GM06990 (cell line): ENCODE results near the gene ZBTB38.

Source experiments
- DNase-seq: peaks from one replicate; pipeline ENCODE4 v3.0.0-alpha.2; 2011; ENCODE audit not compliant: insufficient read length; ENCODE audit errors: extremely low read depth
- H3K27me3 ChIP-seq: replicated peaks from 2 replicates; pipeline ENCODE4 v1.6.0; 2011; ENCODE audit warnings: low read length; ENCODE audit not compliant: control insufficient read depth, insufficient read depth
- H3K36me3 ChIP-seq: 2 replicates; pipeline ENCODE4 v1.5.1; 2011; ENCODE audit warnings: low read length; ENCODE audit not compliant: control insufficient read depth, insufficient read depth
- H3K4me3 ChIP-seq: replicated peaks from 2 replicates; pipeline ENCODE4 v1.5.1; 2011; ENCODE audit warnings: low read depth, mild to moderate bottlenecking, control low read depth, low read length
- CTCF ChIP-seq: IDR thresholded peaks from 2 replicates; pipeline ENCODE4 v1.5.1; 2011; ENCODE audit warnings: low read length, control low read depth, mild to moderate bottlenecking, inconsistent platforms; ENCODE audit not compliant: insufficient read depth, poor library complexity, severe bottlenecking

Gene ZBTB38

DNA sequence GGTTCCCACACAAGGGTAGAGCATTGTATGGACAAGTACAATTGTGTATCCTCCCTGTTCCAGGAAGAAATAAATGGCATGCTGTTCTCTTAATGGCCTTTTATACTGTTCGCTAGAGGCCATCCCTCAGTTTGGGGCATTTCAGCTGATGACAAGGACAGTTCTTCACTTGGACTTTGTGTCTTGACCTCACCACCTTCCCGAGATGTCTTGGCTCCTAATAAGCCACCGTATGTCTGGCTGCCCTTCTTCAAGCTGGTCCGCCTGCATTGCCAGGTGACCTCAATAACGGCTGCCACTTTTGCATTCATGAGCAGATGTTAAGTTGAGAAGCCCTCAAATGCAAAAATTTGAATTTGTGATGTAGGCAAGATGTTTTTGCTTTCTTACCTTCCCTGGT lies 24.1 kb downstream of the ZBTB38 start:
- Histone ChIP-seq H3K27me3 (no peaks in the 10 kb centered on the region), H3K4me3 (no peak overlapping the region), H3K36me3 (peaks cover 20% of the 10 kb centered on the region)
- DNase-seq, result no peak
- TF ChIP-seq CTCF, result no peak

- H3K27me3 ChIP-seq, result no peaks in the 10 kb centered on the region
- H3K36me3 ChIP-seq, result peaks cover 20% of the 10 kb centered on the region
- no peak for DNase-seq
- TF ChIP-seq CTCF, result no peak
- no peak overlapping the region for H3K4me3 ChIP-seq
Observed at GRCh38 chr3:141392897-141393734, 24.8 kb downstream of the ZBTB38 start.

DNA sequence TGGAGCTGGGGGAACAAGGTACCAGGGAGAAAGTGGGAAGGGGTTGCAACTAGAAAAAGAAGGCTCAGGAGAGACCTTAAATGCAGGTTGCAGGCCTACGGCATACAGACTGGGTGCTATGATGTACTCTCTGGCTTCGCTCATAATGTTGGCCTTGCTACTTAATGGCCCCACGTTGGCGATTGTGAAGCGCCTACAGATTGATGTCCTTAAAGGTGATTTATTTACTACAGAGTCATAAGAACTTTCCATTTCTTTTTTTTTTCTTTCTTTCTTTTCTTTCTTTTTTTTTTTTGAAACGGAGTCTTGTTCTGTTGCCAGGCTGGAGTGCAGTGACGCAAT lies 25.4 kb downstream of the ZBTB38 start:
- Histone ChIP-seq H3K36me3 (peaks cover 20% of the 10 kb centered on the region), H3K4me3 (no peak overlapping the region)

DNA sequence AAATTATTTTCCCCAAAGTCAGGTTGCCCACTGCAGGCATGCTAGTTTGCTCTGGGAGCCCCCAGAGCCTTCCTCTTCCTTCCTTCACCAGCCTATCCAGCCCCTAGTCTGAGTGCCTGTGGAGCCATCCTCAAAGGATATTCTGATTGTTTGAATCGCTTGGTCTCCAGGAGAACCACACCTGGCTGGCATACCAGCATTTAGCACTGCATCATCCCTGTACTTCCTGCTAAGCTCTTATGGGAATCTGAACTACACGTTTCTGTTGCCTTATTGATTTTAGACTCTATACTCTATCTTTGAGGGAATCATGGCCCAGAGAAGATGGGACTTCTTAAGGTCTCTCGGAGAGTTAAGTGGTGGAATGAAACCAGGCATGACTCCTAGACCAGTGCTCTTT lies 26.3 kb downstream of the ZBTB38 start:
- Histone ChIP-seq H3K36me3 (peaks cover 20% of the 10 kb centered on the region), H3K4me3 (no peak overlapping the region), H3K27me3 (no peaks in the 10 kb centered on the region)
- no peak for DNase-seq
- TF ChIP-seq CTCF, result no peak

More for the DNA sequence above, 25.4 kb downstream of the ZBTB38 start:
- H3K27me3 ChIP-seq, result no peaks in the 10 kb centered on the region
- no peak for TF ChIP-seq CTCF
- DNase-seq, result no peak

DNA sequence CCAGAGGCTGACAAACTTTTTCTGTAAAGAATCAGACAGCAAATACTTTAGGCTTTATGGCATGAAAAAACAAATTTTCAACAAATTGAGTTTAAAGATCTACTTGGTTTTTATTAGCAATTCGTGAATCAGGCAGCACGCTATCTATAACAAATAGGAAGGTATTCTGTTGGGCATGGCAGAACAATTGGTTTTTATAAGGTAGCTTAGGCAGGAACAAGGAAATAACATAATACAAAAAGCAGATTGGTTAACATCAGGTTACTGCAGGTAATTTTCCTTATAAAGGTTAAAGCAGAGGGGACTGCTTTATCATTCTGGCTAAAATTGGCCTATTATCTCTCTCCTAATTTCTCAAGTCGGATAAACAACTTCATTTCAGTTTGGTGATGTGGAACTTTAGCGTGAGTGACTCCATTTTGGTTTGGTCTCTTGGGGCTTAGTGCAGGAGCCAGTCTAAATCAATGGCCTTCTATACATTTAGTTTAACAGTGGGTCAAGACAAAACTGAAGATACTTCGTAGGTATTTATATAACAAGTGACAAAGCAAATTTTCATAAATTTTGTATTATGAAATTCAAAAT lies 26.8 kb downstream of the ZBTB38 start:
- H3K27me3 ChIP-seq, result no peaks in the 10 kb centered on the region
- H3K4me3 ChIP-seq, result no peak overlapping the region
- peaks cover 20% of the 10 kb centered on the region for H3K36me3 ChIP-seq
- no peak for DNase-seq
- no peak for TF ChIP-seq CTCF
